ENCODE data around the gene DPH6. TPM values are rescaled to one million over a fixed set of nuclear protein-coding genes. Genes with fewer than 3 reads are reported as not detected.

Gene DPH6
- polyA plus RNA-seq, 1 experiment: 11.8 TPM

- H3K27ac ChIP-seq (ENCODE audit: low read depth, low read length): no peak overlapping the region
- no peak for DNase-seq (ENCODE audit: low read depth, low spot score)
- CTCF ChIA-PET: interaction anchor here (0.9 kb wide), 1 partner anchor 217 kb away, joined by 3 read pairs; no protein-coding TSS in a partner anchor
- no peaks in the 10 kb centered on the region for H3K27me3 ChIP-seq (ENCODE audit: control insufficient read depth, insufficient read depth, low read length)
- POLR2A ChIA-PET: interaction anchor here (0.5 kb wide), 1 partner anchor 9 kb away, joined by 4 read pairs; no protein-coding TSS in a partner anchor
- H3K4me3 ChIP-seq (ENCODE audit: low read depth, low read length): no peak overlapping the region
- no peak for TF ChIP-seq CTCF (IDR thresholded peaks at IDR 0.05; ENCODE audit: low read depth, low read length)
- H3K9me3 ChIP-seq (ENCODE audit: control insufficient read depth, insufficient read depth, low read length): no peaks in the 10 kb centered on the region
These were observed 39.6 kb downstream of the DPH6 start for GRCh38 chr15:35506272-35506870.

GRCh38 chr15:35505809-35506208 lies 40.2 kb downstream of the DPH6 start:
- no peak overlapping the region for H3K27ac ChIP-seq (ENCODE audit: low read depth, low read length)
- no peak for DNase-seq (ENCODE audit: low read depth, low spot score)
- CTCF ChIA-PET: interaction anchor here (0.9 kb wide), 1 partner anchor 216 kb away, joined by 3 read pairs; no protein-coding TSS in a partner anchor

GRCh38 chr15:35505141-35505540 lies 40.8 kb downstream of the DPH6 start:
- TF ChIP-seq CTCF (IDR thresholded peaks at IDR 0.05; ENCODE audit: low read depth, low read length): no peak
- H3K27me3 ChIP-seq (ENCODE audit: control insufficient read depth, insufficient read depth, low read length): no peaks in the 10 kb centered on the region
- POLR2A ChIA-PET: no interaction called here
- DNase-seq (ENCODE audit: low read depth, low spot score): no peak
- no peaks in the 10 kb centered on the region for H3K9me3 ChIP-seq (ENCODE audit: control insufficient read depth, insufficient read depth, low read length)
- no peak overlapping the region for H3K4me3 ChIP-seq (ENCODE audit: low read depth, low read length)
- CTCF ChIA-PET: interaction anchor here (1.0 kb wide), 1 partner anchor 60 kb away, joined by 4 read pairs; no protein-coding TSS in a partner anchor
- no peak overlapping the region for H3K27ac ChIP-seq (ENCODE audit: low read depth, low read length)

More at GRCh38 chr15:35505809-35506208, 40.2 kb downstream of the DPH6 start:
- no peaks in the 10 kb centered on the region for H3K9me3 ChIP-seq (ENCODE audit: control insufficient read depth, insufficient read depth, low read length)
- no peaks in the 10 kb centered on the region for H3K27me3 ChIP-seq (ENCODE audit: control insufficient read depth, insufficient read depth, low read length)
- no peak overlapping the region for H3K4me3 ChIP-seq (ENCODE audit: low read depth, low read length)
- no peak for TF ChIP-seq CTCF (IDR thresholded peaks at IDR 0.05; ENCODE audit: low read depth, low read length)
- POLR2A ChIA-PET: no interaction called here

GRCh38 chr15:35499723-35500122 lies 46.2 kb downstream of the DPH6 start:
- no peak for DNase-seq (ENCODE audit: low read depth, low spot score)
- H3K9me3 ChIP-seq (ENCODE audit: control insufficient read depth, insufficient read depth, low read length): no peaks in the 10 kb centered on the region
- ChIA-PET CTCF (interaction anchor here (1.2 kb wide), 1 partner anchor 210 kb away, joined by 4 read pairs; no protein-coding TSS in a partner anchor), POLR2A (no interaction called here)
- H3K27ac ChIP-seq (ENCODE audit: low read depth, low read length): no peak overlapping the region
- H3K4me3 ChIP-seq (ENCODE audit: low read depth, low read length): no peak overlapping the region
- no peak for TF ChIP-seq CTCF (IDR thresholded peaks at IDR 0.05; ENCODE audit: low read depth, low read length)
- no peaks in the 10 kb centered on the region for H3K27me3 ChIP-seq (ENCODE audit: control insufficient read depth, insufficient read depth, low read length)

- ChIA-PET CTCF (interaction anchor here (1.0 to 2.5 kb wide), 3 partner anchors 14 to 418 kb away, joined by 3 to 8 read pairs (median 3); no protein-coding TSS in a partner anchor), POLR2A (no interaction called here)
- no peak for DNase-seq (ENCODE audit: low read depth, low spot score)
- no peak for TF ChIP-seq CTCF (IDR thresholded peaks at IDR 0.05; ENCODE audit: low read depth, low read length)
- no peaks in the 10 kb centered on the region for H3K27me3 ChIP-seq (ENCODE audit: control insufficient read depth, insufficient read depth, low read length)
- H3K9me3 ChIP-seq (ENCODE audit: control insufficient read depth, insufficient read depth, low read length): no peaks in the 10 kb centered on the region
- no peak overlapping the region for H3K27ac ChIP-seq (ENCODE audit: low read depth, low read length)
- H3K4me3 ChIP-seq (ENCODE audit: low read depth, low read length): no peak overlapping the region
These were observed 49.4 kb downstream of the DPH6 start for GRCh38 chr15:35496585-35496984.

Data from AG04450 (cell line).